HG03095 (cell line): Measurements from ENCODE around the gene FGGY.

ENCODE experiments used
- ATAC-seq: cut with Tn5 transposase; IDR thresholded peaks from one replicate; pipeline ENCODE4 v1.9.1; 2021; ENCODE audit warnings: moderate library complexity; ENCODE audit not compliant: unreplicated experiment

The FGGY gene

GRCh38 chr1:59671066-59671952 lies 374.4 kb downstream of the FGGY start:
- ATAC-seq, result no peak

- no peak for ATAC-seq
Observed at GRCh38 chr1:59671953-59672305, 375.0 kb downstream of the FGGY start.

GRCh38 chr1:59672851-59673572 lies 376.1 kb downstream of the FGGY start:
- no peak for ATAC-seq

DNA sequence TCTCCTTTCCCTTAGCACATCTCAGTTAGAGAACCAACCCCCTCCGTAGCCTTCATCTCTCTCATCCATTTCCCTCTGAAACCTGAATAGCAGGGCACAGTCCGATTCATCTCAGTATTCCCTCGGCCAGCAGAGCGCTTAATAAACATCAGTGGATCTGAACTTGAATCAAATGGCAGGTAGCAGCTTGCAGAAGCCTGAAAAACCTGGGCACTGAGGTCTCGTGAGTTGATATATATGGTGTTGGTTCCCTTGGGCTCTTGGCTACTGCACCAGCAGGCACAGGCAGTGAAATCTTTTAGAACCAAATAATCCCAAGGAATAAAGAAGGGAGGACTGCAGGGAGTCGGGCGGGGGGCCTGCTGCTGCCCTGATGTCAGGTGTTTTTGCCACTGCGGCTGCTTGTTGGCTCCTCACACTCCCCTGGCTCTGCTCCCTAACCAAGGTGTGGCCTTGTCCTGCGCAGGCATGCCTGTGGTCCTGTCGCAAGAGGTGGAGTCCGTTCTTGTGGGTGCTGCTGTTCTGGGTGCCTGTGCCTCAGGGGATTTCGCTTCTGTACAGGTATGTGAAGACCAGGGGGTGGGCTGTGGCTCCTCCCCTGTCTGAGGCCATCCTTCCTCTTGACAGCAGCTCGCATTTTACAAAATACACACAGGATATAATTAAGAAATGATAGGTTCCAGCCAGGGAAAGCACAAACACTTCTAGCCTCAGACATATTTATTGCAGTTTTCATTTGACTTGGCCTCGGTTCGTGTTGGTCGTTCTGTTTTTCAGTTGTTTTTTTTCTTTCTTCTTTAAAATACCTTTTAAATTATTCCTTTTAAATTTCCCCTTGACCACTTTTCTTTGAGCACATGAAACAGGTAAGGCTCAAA lies 376.9 kb downstream of the FGGY start:
- ATAC-seq, result no peak

DNA sequence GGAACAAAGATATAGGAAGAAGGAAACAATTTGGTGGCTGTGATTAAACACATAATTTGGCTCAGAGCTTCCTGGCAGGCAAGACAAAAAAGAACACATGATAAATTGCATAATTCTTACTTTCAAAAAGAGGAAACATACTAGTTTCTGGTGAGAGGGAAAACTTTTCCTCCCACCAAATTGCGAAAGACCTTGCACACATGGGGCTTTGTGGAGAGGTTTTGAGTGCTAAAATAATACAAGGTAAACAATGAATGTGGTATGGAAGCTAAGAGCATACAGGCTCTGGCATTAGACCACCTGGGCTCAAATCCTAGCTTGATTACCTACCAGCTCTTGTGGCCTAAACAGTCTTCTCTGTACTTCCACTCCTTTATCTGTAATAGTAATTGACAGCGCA lies 377.7 kb downstream of the FGGY start:
- no peak for ATAC-seq

DNA sequence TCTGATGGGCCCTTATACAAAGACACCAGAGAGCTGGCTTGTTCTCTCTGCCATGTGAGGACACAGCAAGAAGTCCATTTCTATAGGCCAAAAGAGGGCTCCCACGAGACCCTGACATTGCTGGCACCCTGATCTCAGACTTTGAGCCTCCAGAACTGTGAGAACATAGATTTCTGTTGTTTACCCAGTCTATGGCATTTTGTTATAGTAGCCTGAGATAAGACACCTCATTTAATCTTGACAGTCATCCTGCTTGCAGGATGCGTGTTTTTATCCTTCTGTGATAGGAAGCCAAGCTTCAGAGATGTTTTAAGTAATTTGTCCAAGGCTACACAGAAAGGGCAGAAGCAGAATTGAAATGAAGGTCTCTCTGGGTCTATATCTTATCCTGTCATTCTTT lies 379.0 kb downstream of the FGGY start:
- ATAC-seq, result no peak

GRCh38 chr1:59678040-59678439 lies 381.1 kb downstream of the FGGY start:
- ATAC-seq, result no peak

- no peak for ATAC-seq
Observed at GRCh38 chr1:59678493-59679228, 381.8 kb downstream of the FGGY start.

- no peak for ATAC-seq
Observed at GRCh38 chr1:59680044-59680443, 383.1 kb downstream of the FGGY start.

- ATAC-seq, result no peak
Observed at GRCh38 chr1:59682396-59683080, 385.6 kb downstream of the FGGY start.

- ATAC-seq, result no peak
Observed at GRCh38 chr1:59683197-59683596, 386.3 kb downstream of the FGGY start.

- ATAC-seq, result no peak
Observed at GRCh38 chr1:59684698-59685097, 387.8 kb downstream of the FGGY start.

DNA sequence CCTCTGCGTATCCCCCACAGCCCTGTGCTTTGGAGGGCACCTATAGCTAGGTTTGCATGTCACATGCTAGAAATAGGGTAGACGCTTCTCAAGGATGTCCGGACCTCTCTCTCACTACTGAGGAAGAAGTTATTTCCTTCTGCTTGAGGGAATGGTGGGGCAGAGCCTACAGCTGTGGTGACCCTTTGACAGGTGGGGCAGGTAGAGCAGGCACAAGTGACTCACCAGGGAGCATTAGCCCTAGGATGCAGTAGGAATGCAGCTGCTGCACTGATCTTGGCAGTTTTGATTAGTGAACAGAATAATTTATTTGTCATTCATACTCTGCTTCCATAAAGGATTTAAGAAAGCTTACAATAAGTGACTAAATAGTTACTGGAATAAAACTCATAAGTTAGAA lies 388.2 kb downstream of the FGGY start:
- ATAC-seq, result no peak

GRCh38 chr1:59685666-59686065 lies 388.8 kb downstream of the FGGY start:
- ATAC-seq, result no peak

DNA sequence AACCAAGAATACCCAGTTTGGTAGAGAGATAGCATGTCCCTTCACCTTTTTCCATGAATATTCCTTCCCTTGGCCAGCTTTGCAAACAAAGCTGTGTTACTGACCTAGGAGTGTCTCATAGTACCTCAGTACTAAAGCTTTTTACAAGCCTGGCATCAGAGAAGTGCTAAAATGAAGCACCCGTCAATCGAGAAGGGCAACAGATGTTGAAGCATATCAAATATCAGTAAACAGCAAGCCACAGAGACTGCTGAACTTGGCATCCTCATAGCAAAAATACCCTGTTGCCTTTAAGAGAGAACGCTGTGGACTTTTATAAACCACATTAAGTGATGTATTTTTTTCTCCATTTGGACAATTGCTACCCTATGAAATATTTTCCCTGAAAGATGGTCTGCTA lies 389.3 kb downstream of the FGGY start:
- no peak for ATAC-seq

- ATAC-seq, result no peak
Observed at GRCh38 chr1:59686574-59686973, 389.7 kb downstream of the FGGY start.

GRCh38 chr1:59687081-59687480 lies 390.2 kb downstream of the FGGY start:
- no peak for ATAC-seq

- no peak for ATAC-seq
Observed at GRCh38 chr1:59688976-59689375, 392.1 kb downstream of the FGGY start.

GRCh38 chr1:59689730-59690129 lies 392.8 kb downstream of the FGGY start:
- ATAC-seq, result no peak
